Urothelium cell line (cell line): ENCODE results near the gene GLE1.
"Not testable (repeated sequence)": the region's sequence is repeated elsewhere in the genome, so short reads cannot be mapped to it uniquely, and the experiment has no call there.

Source experiments
- DNase-seq: peaks from one replicate; pipeline ENCODE4 v3.0.0; 2011; ENCODE audit warnings: low spot score, mixed read lengths
- FAIRE-seq: peaks from 2 replicates; lab custom pipeline; 2011; peaks lifted over from hg19 to GRCh38; lab: Jason Lieb, UNC

The GLE1 gene

GRCh38 chr9:128495296-128495695, 9.2 kb upstream of the GLE1 start:
- DNase-seq (no peak), FAIRE-seq (no peak)

- DNase-seq (no peak), FAIRE-seq (no peak)
Observed at GRCh38 chr9:128495804-128496417, 8.6 kb upstream of the GLE1 start.

GRCh38 chr9:128497824-128498610, 6.5 kb upstream of the GLE1 start:
- no peak for FAIRE-seq
- DNase-seq: no peak

GRCh38 chr9:128498911-128499310, 5.6 kb upstream of the GLE1 start:
- FAIRE-seq (no peak), DNase-seq (no peak)

- DNase-seq (no peak), FAIRE-seq (no peak)
Observed at GRCh38 chr9:128499920-128500319, 4.6 kb upstream of the GLE1 start.

GRCh38 chr9:128503415-128503825, 1.1 kb upstream of the GLE1 start:
- not testable (repeated sequence) for DNase-seq, FAIRE-seq

- FAIRE-seq (no peak), DNase-seq (no peak)
Observed at GRCh38 chr9:128503870-128504269, 649 bp upstream of the GLE1 start.

- no peak for FAIRE-seq
- DNase-seq: no peak
Observed at GRCh38 chr9:128505414-128505765, 871 bp downstream of the GLE1 start.

GRCh38 chr9:128505906-128506305, 1.4 kb downstream of the GLE1 start:
- DNase-seq, FAIRE-seq: not testable (repeated sequence)

GRCh38 chr9:128512820-128513219, 8.3 kb downstream of the GLE1 start:
- DNase-seq: no peak
- no peak for FAIRE-seq

GRCh38 chr9:128521956-128522355, 17.4 kb downstream of the GLE1 start:
- no peak for FAIRE-seq
- DNase-seq: no peak

GRCh38 chr9:128523199-128523925, 18.8 kb downstream of the GLE1 start:
- DNase-seq: no peak
- FAIRE-seq: no peak

- no peak for FAIRE-seq
Observed at GRCh38 chr9:128526720-128527119, 22.2 kb downstream of the GLE1 start.

GRCh38 chr9:128528445-128529160, 24.1 kb downstream of the GLE1 start:
- no peak for FAIRE-seq
- no peak for DNase-seq

More at GRCh38 chr9:128526720-128527119, 22.2 kb downstream of the GLE1 start:
- no peak for DNase-seq

GRCh38 chr9:128529191-128529590, 24.7 kb downstream of the GLE1 start:
- no peak for DNase-seq
- no peak for FAIRE-seq

GRCh38 chr9:128532581-128532980, 28.1 kb downstream of the GLE1 start:
- DNase-seq (no peak), FAIRE-seq (no peak)

GRCh38 chr9:128540634-128541360, 36.3 kb downstream of the GLE1 start:
- DNase-seq (no peak), FAIRE-seq (no peak)

- DNase-seq: no peak
- FAIRE-seq: no peak
Observed at GRCh38 chr9:128546504-128546903, 42.0 kb downstream of the GLE1 start.

GRCh38 chr9:128548876-128549275, 44.4 kb downstream of the GLE1 start:
- DNase-seq: no peak

GRCh38 chr9:128550226-128550625, 45.7 kb downstream of the GLE1 start:
- no peak for FAIRE-seq
- DNase-seq: no peak

More at GRCh38 chr9:128548876-128549275, 44.4 kb downstream of the GLE1 start:
- no peak for FAIRE-seq
